Bronchial epithelial cell (primary cell): ENCODE results near the gene KXD1. TPM values are rescaled to one million over a fixed set of nuclear protein-coding genes. Genes with fewer than 3 reads are reported as not detected.
A peak's percentile ranks its signal among the peaks of the same experiment; 100 is the strongest.

Source experiments
- DNase-seq: peaks from one replicate; pipeline ENCODE4 v3.0.0-alpha.2; 2010; ENCODE audit warnings: low read depth
- FAIRE-seq: peaks from 2 replicates; lab custom pipeline; 2011; peaks lifted over from hg19 to GRCh38; lab: Jason Lieb, UNC
- H3K27me3 ChIP-seq: 2 replicates; pipeline ENCODE4 v1.5.1; 2011; ENCODE audit warnings: low read length; ENCODE audit not compliant: control insufficient read depth, insufficient read depth
- H3K36me3 ChIP-seq: 2 replicates; pipeline ENCODE4 v1.5.1; 2011; ENCODE audit warnings: low read length; ENCODE audit not compliant: control insufficient read depth, insufficient read depth
- H3K4me3 ChIP-seq: 2 replicates; pipeline ENCODE4 v1.5.1; 2011; ENCODE audit warnings: mild to moderate bottlenecking, low read depth, low read length, control low read depth
- total RNA-seq: library from RNA; depleted of rRNA; stranded (reverse); fragments of >200 nt; gene quantifications from 2 replicates; pipeline ENCODE4 v1.2.1, GENCODE V29; 2014
- TF ChIP-seq, protein P1 (sequence below): IDR thresholded peaks from 2 replicates; pipeline ENCODE4 v1.5.1; 2011; ENCODE audit warnings: mild to moderate bottlenecking, moderate library complexity, low read length, control low read depth, inconsistent platforms; ENCODE audit not compliant: insufficient read depth, severe bottlenecking

Gene KXD1
- total RNA-seq, 1 donor from 2014 or later = 47.7 TPM

- DNase-seq = no peak
- no peak overlapping the region for H3K4me3 ChIP-seq
- peaks cover 9% of the 10 kb centered on the region for H3K36me3 ChIP-seq
- TF ChIP-seq, protein P1, sequence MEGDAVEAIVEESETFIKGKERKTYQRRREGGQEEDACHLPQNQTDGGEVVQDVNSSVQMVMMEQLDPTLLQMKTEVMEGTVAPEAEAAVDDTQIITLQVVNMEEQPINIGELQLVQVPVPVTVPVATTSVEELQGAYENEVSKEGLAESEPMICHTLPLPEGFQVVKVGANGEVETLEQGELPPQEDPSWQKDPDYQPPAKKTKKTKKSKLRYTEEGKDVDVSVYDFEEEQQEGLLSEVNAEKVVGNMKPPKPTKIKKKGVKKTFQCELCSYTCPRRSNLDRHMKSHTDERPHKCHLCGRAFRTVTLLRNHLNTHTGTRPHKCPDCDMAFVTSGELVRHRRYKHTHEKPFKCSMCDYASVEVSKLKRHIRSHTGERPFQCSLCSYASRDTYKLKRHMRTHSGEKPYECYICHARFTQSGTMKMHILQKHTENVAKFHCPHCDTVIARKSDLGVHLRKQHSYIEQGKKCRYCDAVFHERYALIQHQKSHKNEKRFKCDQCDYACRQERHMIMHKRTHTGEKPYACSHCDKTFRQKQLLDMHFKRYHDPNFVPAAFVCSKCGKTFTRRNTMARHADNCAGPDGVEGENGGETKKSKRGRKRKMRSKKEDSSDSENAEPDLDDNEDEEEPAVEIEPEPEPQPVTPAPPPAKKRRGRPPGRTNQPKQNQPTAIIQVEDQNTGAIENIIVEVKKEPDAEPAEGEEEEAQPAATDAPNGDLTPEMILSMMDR = no peak
- H3K27me3 ChIP-seq = no peaks in the 10 kb centered on the region
- no peak for FAIRE-seq
Observed at GRCh38 chr19:18529782-18530181, 27.9 kb upstream of the KXD1 start.

DNA sequence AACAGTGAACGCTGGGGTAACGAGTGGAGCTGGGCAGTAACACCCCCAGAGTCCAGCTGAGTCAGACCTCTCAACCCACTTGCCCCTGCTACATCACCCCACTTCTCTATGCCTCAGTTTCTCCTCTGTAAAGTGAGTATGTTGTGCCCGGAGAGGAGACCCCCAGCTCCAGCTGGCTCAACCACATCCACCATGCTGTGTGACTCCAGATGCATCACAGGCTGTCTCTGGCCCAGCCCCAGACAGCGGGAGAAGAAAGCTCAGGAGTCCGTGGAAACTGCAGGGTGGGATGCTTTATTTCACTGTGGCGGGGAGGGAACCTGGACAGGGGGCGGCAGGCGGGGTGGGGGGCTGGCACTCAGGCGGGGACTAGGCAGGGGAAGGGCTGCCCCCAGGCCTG lies 26.2 kb upstream of the KXD1 start:
- Histone ChIP-seq H3K36me3 (peaks cover 11% of the 10 kb centered on the region), H3K4me3 (no peak overlapping the region), H3K27me3 (no peaks in the 10 kb centered on the region)
- no peak for FAIRE-seq
- no peak for DNase-seq
- TF ChIP-seq, protein P1 = no peak

GRCh38 chr19:18532168-18532890 lies 25.3 kb upstream of the KXD1 start:
- DNase-seq (no peak), FAIRE-seq (no peak)
- H3K27me3 ChIP-seq = no peaks in the 10 kb centered on the region
- H3K4me3 ChIP-seq = no peak overlapping the region
- TF ChIP-seq, protein P1 = no peak
- H3K36me3 ChIP-seq = peaks cover 14% of the 10 kb centered on the region

DNA sequence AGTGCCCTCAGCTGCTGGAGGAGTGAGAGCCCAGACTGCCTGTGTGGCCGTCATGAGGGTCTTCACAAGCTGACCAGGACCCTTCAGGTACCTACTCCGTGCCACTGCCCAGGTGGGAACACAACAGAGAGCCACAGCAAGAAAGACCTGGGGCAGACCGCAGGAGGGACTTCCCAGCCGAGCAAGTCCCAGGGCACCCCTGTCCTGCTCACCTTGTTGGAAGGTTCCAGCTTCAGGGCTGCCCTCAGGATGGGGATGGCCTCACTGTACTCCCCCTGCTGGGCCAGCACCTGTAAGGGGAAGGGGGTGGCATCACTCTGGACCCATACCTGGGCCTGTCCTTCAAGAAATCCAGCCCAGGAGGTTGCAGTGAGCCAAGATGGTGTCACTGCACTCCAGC lies 24.6 kb upstream of the KXD1 start:
- peak; percentile 36 for FAIRE-seq
- Histone ChIP-seq H3K36me3 (peaks cover 15% of the 10 kb centered on the region), H3K4me3 (no peak overlapping the region), H3K27me3 (no peaks in the 10 kb centered on the region)
- no peak for DNase-seq
- TF ChIP-seq, protein P1 = no peak

- H3K36me3 ChIP-seq = peaks cover 23% of the 10 kb centered on the region
- no peaks in the 10 kb centered on the region for H3K27me3 ChIP-seq
- TF ChIP-seq, protein P1 = no peak
- no peak overlapping the region for H3K4me3 ChIP-seq
- FAIRE-seq (no peak), DNase-seq (no peak)
Observed at GRCh38 chr19:18536475-18536874, 21.2 kb upstream of the KXD1 start.

GRCh38 chr19:18537431-18537830 lies 20.2 kb upstream of the KXD1 start:
- no peaks in the 10 kb centered on the region for H3K27me3 ChIP-seq
- no peak for FAIRE-seq
- no peak overlapping the region for H3K4me3 ChIP-seq
- no peak for DNase-seq
- TF ChIP-seq, protein P1 = no peak
- H3K36me3 ChIP-seq = peaks cover 22% of the 10 kb centered on the region
